Kidney capillary endothelial cell (primary cell): ENCODE measurements around the gene PARG.
"Not testable (repeated sequence)": the region's sequence is repeated elsewhere in the genome, so short reads cannot be mapped to it uniquely, and the experiment has no call there.

Experiments
- DNase-seq: peaks from one replicate; pipeline ENCODE4 v3.0.0-alpha.2; 2018; ENCODE audit warnings: low spot score

PARG gene

DNA sequence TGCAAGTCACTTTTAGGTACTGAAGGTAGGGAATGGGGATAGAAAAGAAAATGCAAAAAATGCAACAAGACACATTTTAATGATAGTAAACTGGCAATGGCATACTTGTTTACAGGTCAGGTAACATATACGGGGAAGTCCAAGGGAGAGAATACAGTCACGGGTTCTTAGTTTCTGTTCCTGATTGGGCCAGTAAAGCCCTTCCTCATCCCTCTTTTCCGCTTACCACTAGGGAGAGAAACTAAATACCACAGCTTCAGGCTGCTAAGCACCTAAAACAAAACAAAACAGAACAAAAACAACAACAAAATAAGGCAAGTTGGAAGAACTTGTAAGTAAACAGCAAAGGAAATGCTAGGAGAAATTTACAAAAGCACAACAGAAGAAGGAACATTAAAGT is 114.5 kb downstream of the PARG start:
- no peak for DNase-seq

DNA sequence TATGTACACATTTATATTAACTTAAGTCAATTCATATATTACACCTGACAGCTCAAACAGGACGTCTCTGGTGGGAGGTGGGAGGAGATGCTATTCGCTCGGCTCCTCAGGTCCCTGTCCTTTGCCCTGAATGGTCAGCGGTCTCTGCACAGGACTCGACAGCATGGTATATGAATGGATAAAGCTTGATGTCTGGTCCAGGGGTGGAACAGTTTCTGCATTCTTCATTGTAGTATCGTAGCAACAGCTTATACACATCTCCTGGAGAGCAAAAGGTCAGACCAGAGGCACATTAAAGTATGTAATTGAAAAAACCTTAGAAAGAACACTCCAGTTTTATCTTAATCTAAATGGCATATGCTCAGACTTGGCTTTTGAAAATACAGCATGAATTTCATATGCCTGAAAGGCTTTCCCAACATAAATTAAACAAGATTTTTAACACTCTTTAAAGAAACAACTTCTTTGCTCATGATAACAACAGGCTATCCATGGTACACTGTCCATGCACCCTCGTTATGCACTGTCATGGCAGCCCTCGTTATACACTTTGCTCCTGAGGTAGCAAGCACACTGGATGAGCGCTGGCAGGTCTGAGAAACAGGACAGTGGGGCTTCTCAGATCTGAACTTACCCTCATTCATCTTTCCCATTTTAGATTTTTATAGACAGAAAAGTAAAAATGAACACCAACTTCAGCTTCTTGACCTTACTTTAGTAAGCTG is 122.4 kb downstream of the PARG start:
- no peak for DNase-seq

DNA sequence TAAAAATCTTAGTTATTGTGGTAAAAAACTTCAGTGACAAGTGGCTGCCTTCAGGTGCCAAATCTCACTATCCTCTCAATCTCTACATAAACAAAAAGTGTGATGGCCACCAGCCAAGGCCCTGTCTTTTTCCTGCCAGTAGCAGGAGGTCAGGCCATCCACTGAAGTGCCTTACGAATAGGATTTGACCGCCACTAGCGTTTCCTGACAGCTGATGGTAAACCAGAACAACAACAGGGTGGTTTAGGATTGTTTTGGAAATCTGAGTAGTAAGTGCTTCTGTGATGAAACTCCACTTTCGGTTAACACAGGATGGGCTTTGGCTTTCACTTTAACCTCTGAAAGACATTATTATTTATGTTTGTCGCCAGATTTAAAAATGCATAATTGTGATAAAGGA is 124.0 kb downstream of the PARG start:
- DNase-seq: no peak

DNA sequence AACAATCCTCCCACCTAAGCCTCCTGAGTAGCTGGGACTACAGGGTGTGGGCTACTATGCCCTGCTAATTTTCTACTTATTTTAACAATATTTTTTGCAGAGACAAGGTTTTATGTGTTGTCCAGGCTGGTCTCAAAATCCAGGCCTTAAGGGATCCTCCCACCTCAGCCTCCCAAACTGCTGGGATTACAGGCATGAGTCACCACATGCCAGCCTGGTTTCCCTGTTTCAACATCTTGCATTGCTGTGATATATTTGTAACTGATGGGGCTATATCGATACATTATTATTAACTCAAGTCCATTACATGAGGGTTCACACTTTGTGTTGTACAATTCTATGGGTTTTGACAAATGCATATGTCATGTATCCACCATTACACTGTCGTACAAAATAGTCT is 137.8 kb downstream of the PARG start:
- DNase-seq: no peak

DNA sequence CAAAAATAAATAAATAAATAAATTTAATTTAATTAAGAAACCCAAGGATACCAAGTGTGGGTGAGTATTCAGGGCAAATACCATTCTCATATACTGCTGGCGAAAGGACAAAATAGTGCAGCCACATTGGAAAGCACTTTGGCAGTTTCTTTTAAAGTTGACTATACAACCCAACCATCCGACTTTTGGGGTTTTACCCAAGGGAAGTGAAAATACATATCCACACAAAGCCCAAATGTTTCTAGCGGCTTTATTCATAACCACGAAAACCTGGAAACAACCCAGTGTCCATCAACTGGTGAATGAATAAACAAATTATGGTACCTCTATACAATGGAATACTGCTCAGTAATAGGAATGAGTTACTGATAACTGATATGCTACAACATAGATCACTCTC is 143.6 kb downstream of the PARG start:
- no peak for DNase-seq

DNA sequence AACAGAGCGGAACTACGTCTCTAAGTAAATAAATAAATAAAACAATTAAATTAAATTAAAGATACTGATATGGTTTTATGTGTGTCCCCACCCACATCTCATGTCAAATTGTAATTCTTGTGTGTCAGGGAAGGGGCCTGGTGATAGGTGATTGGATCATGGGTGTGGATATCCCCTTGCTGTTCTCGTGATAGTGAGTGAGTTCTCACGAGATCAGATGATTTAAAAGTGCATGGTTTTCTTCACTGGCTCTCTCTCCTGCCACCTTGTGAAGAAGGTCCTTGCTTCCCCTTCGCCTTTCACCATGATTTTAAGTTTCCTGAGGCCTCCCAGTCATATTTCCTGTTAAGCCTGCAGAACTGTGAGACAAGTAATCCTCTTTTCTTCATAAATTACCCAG is 150.7 kb downstream of the PARG start:
- no peak for DNase-seq

DNA sequence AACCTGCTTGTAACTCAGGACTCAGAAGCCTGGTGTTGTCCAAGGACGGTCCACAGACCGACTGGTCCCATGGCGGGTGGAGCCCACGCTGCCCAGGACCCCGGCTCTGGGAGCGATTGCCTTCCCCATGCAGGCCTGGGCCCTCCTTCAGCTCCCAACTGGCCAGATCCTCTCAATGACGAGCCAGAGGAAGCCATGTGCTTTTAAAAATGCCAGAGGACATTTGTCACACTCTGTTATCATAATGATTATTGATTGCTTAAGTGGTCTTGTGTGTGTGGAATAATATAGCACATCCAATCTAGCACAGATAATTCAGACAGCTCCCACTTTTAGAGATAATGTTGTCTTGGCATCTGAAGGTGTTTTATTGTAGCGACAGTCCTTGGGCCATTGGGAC is 157.1 kb downstream of the PARG start:
- DNase-seq: no peak

DNA sequence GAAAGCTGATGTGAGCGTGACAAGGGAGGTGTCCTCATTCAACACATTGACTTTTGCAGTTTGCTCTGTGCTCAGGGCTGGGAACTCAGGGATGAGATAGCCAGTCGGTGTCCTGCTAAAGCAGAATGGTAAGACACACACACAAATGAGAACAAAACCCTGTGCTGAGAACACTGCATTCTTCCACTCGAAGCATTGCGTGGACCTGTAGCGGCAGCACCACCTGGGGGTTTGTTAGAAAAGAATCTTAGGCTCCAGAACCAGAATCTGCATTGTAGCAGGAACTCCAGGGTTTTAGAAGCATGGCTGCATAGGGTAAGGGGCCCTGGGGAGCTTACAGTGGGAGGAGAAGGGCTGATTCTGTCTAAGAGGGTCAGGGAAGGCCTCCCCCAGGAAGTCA is 158.2 kb downstream of the PARG start:
- no peak for DNase-seq

DNA sequence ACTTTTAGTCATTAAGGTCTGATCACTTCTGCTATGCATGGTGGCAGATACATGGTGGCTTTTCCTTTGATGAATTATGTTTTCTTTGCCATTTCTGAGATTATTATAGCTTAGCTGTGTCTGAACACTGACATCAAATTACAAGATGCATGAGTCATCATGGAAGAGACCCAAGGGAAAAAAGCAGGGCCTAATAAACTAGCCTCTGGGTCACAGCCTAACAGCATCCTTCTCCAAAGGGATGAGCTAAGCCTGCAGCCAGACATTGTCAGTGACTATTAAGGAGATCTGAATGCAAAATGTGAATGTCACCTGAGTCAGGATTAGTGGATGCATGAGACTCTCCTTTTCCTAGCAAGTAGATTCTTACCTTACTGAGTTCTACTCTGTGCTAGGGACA is 160.6 kb downstream of the PARG start:
- DNase-seq: no peak

- no peak for DNase-seq
These were observed 163.6 kb downstream of the PARG start for GRCh38 chr10:49778197-49778596.

- no peak for DNase-seq
These were observed 165.0 kb downstream of the PARG start for GRCh38 chr10:49776851-49777250.

- no peak for DNase-seq
These were observed 166.8 kb downstream of the PARG start for GRCh38 chr10:49775014-49775413.

DNA sequence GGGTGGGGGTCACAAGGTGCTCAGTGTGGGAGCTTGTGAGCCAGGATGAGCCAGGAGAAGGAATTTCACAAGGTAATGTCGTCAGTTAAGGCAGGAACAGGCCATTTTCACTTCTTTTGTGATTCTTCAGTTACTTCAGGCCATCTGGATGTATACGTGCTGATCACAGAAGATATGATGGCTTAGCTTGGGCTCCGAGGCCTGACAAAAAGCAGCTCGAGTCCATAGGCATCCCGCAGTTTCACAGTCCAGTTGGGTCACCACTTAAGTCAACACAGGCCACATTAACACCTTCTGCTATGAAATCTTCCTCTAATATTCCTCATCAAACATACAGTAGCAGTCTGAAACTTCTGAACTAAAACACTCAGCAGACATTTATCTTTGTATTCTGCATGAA is 168.9 kb downstream of the PARG start:
- not testable (repeated sequence) for DNase-seq

DNA sequence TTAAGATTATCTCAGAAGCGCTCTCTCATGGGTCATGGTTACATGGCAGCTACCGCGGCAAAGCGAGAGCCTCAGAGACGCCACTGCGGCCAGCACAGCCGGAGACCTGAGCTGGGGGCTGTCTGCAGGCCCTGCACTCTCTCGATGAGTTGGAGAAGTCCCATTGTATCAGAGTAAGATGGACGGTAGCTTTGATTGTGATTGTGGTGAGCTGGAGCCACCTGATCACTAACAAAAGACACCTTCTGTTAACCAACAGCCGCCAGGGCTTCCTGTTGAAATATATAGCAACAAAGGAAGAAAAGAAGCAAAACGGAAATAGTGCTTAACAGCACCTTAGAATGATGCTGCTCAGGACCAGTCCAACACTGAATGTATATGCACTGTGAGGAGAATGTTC is 170.8 kb downstream of the PARG start:
- DNase-seq: not testable (repeated sequence)

GRCh38 chr10:49769692-49770091 is 172.1 kb downstream of the PARG start:
- DNase-seq: no peak

DNA sequence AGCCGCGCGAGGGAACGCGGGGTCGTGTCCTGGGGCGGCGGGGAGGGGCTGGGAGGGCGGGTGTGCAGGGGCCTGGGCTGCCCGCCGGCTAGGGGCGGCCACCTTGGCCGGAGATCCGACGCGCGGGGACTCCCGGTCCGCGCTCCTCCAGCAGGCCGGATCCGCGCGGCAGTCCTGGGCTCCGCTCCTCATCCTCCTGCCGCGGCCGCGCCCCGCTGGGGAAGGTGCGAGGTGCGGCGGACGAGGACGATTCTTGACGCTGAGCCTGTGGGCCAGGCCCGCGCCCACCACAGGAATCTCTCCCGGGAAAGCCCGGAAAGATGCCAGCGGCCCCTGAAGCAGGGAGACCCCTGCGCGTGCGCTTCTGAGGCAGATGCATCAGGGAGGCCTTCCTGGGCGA is 173.1 kb downstream of the PARG start:
- DNase-seq: no peak

GRCh38 chr10:49768329-49768728 is 173.5 kb downstream of the PARG start:
- DNase-seq: no peak
